GM21529 (cell line): ENCODE measurements around the gene TTBK1.

Source experiments
- ATAC-seq: cut with Tn5 transposase; IDR thresholded peaks from one replicate; pipeline ENCODE4 v1.9.1; 2021; ENCODE audit not compliant: unreplicated experiment

TTBK1 gene

DNA sequence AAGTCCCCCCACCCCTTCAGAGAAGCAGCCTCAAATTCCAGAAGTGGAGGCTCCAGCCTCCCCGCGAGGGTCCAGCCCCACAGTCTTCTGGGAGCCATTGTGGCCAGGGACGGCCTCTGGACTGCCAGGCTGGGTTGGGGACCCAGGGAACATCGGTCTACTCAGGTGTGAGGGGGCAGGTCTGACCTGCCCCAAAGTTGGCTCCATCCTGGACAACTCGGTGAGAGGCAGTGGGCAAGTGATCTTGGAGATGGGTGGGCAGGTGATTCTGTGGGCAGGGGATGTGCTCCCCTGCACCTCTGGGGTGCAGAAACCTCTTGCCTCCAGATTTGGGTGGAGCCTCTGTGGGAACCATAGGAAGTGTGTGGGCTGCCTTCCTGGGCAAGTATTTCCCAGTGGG lies 42.6 kb downstream of the TTBK1 start:
- ATAC-seq = no peak

DNA sequence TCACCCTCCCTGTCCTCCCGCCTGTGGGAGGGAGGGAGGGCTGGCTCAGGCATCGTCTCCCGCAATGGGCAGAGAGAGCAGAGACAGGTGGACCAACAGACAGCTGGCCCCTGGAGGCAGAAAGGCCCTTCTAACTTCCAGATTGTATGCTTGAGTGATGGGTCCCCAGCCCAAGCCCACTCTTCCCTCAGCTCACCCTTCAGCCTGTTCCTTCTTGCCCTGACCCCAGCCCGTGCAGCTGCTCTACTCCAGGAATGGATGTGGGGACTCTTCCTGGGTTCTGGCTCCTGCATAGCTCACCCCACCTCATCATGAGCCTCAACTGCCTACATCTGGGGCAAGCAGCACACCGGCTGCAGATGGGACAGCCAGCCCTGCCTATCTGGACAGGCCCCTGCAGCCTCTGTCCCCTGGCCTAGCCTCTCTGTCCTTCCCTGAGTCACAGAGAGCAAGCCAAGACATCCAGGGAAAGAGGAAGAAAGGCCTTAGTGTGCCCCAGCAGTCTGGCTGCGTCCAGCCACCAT lies 43.2 kb downstream of the TTBK1 start:
- ATAC-seq = no peak

- no peak for ATAC-seq
Observed at GRCh38 chr6:43286980-43287716, 43.9 kb downstream of the TTBK1 start.

- ATAC-seq = no peak
Observed at GRCh38 chr6:43287717-43288679, 44.7 kb downstream of the TTBK1 start.

DNA sequence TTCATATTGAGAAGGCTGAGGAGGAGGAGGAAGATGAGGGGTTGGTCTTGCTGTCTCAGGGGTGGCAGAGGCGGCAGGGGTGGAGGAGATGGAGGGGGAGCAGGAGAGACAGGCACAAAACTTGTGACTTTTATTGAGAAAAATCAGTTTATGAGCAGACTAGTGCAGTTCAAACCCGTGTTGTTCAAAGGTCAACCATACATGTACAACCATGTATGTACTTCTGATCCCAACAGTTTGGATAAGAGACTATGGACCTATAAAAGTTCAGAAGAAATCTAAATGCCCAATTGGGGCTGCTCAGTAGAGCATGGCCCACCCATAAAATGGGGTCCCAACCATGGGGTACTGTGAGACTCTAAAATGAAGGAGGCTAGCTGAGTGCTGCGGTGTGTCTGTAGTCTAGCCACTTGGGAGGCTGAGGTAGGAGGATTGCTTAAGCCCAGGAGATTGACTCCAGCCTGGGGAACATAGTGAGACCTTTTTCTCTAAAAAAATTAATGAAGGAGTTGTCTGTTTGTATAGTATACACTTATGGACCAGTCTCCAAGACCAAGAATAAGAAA lies 47.1 kb downstream of the TTBK1 start:
- no peak for ATAC-seq

DNA sequence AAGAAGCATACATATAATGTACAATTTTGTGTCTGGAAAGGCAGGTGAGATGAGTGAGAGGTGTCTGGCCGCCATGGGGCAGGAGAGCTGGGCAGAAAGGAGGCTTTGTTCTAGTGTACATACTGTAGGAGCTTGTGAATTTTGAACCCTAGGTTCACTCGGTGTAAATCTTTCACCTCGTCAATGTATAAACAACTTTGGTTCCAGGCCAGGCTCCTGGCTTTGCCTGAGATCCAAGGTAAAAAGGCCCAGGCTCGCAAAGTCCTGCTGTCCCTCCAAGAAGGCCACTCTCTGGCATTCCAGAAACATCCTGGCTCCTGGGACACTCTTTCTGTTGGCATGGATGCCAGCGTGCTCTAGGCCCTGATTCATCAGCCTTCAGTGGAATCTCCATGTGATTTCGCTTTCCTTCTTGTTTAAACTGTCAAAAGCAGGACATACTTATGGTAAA lies 47.6 kb downstream of the TTBK1 start:
- no peak for ATAC-seq

- ATAC-seq = no peak
Observed at GRCh38 chr6:43291708-43292107, 48.4 kb downstream of the TTBK1 start.

DNA sequence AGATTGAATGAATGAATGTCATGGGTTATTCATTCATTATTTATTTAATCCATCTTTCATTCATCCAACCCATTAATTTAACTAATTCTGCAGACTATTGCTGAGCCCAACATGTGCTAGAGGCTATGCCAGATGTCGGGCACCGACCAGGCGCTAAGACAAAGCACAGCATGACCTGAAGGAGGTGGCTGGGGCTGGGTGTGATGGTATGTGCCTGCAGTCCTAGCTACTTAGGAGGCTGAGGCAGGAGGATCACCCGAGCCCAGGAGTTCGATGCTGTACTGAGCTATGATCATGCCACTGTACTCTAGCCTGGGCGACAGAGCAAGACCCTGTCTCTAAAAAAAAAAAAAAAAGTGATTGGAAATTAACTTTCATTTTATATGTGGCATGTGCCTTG lies 49.1 kb downstream of the TTBK1 start:
- ATAC-seq = no peak

DNA sequence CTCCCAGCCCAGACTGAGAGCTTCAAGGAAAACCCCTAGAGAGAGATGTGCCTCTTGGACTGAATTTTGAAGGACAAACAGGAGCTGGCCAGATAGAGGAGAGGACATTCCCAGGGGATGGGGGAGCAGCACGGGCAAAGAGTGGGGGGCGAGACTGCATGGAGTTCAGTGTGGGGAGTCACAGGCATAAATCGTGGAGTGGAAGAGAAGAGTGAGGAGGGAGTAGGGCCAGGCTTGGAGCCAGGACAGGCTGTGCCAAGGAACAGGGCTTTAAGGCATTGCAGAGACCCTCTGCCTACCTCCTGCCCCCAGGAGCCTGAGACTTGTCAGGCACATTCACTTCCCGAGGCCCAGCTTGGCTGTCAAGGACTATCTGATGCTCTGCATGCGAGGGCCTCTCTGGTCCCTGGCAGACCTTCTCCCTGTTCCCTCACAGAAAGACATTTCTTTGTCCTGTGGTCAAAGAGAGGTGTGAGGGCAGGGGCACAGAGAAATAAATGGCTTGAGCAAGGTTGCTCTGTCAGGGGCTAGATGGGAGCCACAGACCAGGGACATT lies 49.6 kb downstream of the TTBK1 start:
- no peak for ATAC-seq

GRCh38 chr6:43293698-43294097 lies 50.4 kb downstream of the TTBK1 start:
- ATAC-seq = no peak

DNA sequence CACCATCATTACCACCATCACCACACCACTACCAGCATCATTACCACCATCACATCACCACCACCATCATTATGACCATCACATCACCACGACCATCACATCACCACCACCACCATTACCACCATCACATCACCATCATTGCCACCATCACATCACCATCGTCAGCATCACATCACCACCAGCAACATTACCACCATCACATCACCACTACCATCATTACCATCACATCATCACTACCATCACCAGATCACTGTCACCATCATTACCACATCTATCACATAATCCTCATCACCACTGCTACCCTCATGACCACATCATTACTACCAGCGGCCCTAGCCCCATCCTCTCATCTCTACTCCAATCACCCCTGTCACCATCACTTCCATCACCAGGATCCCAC lies 51.3 kb downstream of the TTBK1 start:
- no peak for ATAC-seq

GRCh38 chr6:43295456-43295855 lies 52.2 kb downstream of the TTBK1 start:
- ATAC-seq = no peak

DNA sequence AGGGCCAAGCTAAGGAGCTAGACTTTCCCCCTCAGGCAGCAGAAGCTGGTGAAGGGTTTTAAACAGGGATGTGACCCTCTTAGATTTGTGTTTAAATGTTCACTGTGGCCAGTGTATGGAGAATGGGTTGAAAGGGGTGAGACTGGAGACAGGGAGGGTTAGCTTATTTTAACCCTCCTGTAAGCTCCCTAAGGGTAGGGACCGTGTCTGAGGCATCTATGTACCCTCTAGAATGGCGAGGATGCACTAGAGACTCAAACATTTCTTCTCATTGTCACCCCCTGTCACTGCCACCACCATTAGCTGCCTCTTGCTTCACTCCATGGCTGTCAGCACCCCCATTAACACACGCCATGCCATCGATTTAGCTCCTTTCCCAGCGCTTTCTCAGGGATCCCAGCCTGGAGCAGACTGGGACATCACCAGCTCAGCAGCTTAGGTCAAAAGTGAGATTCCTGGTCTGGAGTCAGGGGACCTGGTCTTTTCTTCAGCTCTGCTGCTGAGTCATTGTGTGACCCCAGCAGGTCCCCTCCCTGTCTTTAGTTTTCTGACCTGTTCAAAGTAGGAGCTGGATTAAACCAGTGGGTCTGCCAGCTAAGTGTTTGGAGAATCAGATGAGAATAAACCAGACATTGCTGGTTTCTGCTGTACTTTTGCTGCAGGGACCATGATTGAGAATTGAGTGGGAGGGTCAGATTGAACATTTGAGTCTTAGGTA lies 53.7 kb downstream of the TTBK1 start:
- ATAC-seq = no peak

- ATAC-seq = no peak
Observed at GRCh38 chr6:43297644-43298564, 54.6 kb downstream of the TTBK1 start, which contains the start of gene SLC22A7. Gene SLC22A7, plus strand, starts transcription at chr6:43298260. Its CDS starts 99 bp downstream, at chr6:43298359.

- ATAC-seq = no peak
Observed at GRCh38 chr6:43298565-43299337, 55.5 kb downstream of the TTBK1 start.

- ATAC-seq = no peak
Observed at GRCh38 chr6:43299338-43300293, 56.3 kb downstream of the TTBK1 start.

DNA sequence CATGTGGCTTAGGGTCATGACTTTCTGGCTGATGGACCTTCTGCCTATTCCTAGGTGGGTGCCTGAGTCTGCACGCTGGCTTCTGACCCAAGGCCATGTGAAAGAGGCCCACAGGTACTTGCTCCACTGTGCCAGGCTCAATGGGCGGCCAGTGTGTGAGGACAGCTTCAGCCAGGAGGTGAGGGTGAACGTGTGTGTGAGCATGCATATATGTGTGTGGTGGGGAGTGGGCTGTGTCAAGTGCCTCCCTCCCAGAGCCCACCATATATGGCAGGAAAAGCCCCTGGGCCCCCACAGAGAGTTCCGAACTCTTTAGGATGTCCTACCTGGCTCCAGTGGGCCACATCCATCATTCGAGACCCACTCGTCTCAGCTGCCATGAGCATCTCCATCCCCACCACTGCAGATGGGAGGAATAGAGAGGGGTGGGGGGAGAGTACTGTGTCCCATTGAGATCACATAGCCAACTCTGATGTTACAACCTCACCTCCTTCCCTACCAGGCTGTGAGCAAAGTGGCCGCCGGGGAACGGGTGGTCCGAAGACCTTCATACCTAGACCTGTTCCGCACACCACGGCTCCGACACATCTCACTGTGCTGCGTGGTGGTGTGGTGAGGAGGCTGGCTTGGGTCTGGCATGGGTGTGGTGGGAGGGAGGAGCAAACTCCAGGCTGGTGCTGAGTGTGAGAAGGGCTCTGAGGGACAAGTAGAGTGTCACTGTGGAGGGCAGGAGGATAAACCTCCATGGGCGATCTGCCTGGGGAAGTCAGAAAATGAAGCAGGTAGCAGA lies 58.0 kb downstream of the TTBK1 start:
- ATAC-seq = no peak
